H9 (cell line): ENCODE measurements around the gene OSTN. TPM values are rescaled to one million over a fixed set of nuclear protein-coding genes. Genes with fewer than 3 reads are reported as not detected.

Experiments
- DNase-seq: peaks from one replicate; pipeline ENCODE4 v3.0.0-alpha.2; 2017
- H2AFZ ChIP-seq: one replicate; pipeline ENCODE4 v1.6.1; 2013; ENCODE audit warnings: mild to moderate bottlenecking, low read length, control low read depth, moderate library complexity
- H2AK5ac ChIP-seq: 2 replicates; pipeline ENCODE4 v1.6.1; 2013; ENCODE audit warnings: low read length, control low read depth, mixed read lengths; ENCODE audit not compliant: insufficient read length
- H2BK120ac ChIP-seq: one replicate; pipeline ENCODE4 v1.6.1; 2013; ENCODE audit warnings: low read depth, mild to moderate bottlenecking, low read length, control low read depth, inconsistent platforms; ENCODE audit not compliant: poor library complexity, severe bottlenecking
- H2BK12ac ChIP-seq: 2 replicates; pipeline ENCODE4 v1.6.1; 2013; ENCODE audit warnings: low read length, control low read depth, mixed read lengths, low read depth; ENCODE audit not compliant: insufficient read length
- H2BK15ac ChIP-seq: 2 replicates; pipeline ENCODE4 v1.6.1; 2013; ENCODE audit warnings: low read depth, low read length, control low read depth
- H2BK20ac ChIP-seq: one replicate; pipeline ENCODE4 v1.6.1; 2013; ENCODE audit warnings: low read depth, mild to moderate bottlenecking, low read length, control low read depth, inconsistent platforms; ENCODE audit not compliant: poor library complexity, severe bottlenecking
- H2BK5ac ChIP-seq: 2 replicates; pipeline ENCODE4 v1.6.1; 2013; ENCODE audit warnings: low read length, control low read depth, mixed read lengths; ENCODE audit not compliant: insufficient read length
- H3K14ac ChIP-seq: 2 replicates; pipeline ENCODE4 v1.6.1; 2013; ENCODE audit warnings: low read length, control low read depth; ENCODE audit not compliant: insufficient read depth
- H3K18ac ChIP-seq: 2 replicates; pipeline ENCODE4 v1.6.1; 2013; ENCODE audit warnings: low read depth, mild to moderate bottlenecking, mixed read lengths, low read length, control low read depth; ENCODE audit not compliant: insufficient read length
- H3K23ac ChIP-seq: 2 replicates; pipeline ENCODE4 v1.6.1; 2013; ENCODE audit warnings: low read length, control low read depth, mixed read lengths, low read depth; ENCODE audit not compliant: insufficient read length
- H3K23me2 ChIP-seq: 2 replicates; pipeline ENCODE4 v1.6.1; 2013; ENCODE audit warnings: low read depth, mild to moderate bottlenecking, mixed read lengths, low read length, control low read depth; ENCODE audit not compliant: insufficient read length, poor library complexity, severe bottlenecking
- H3K27ac ChIP-seq: 2 replicates; pipeline ENCODE4 v1.5.1; 2013; ENCODE audit warnings: low read length, control low read depth, mixed read lengths, low read depth; ENCODE audit not compliant: insufficient read length
- H3K27me3 ChIP-seq: 2 replicates; pipeline ENCODE4 v1.6.1; 2013; ENCODE audit warnings: low read length, control low read depth, inconsistent platforms; ENCODE audit not compliant: insufficient read depth
- H3K4ac ChIP-seq: 2 replicates; pipeline ENCODE4 v1.6.1; 2013; ENCODE audit warnings: low read depth, mild to moderate bottlenecking, control low read depth, inconsistent platforms, low read length, moderate library complexity
- H3K4me1 ChIP-seq: 2 replicates; pipeline ENCODE4 v1.6.1; 2013; ENCODE audit warnings: low read length, control low read depth, inconsistent platforms; ENCODE audit not compliant: insufficient read depth
- H3K4me2 ChIP-seq: 2 replicates; pipeline ENCODE4 v1.6.1; 2013; ENCODE audit warnings: low read length, control low read depth, mixed read lengths; ENCODE audit not compliant: insufficient read length, insufficient read depth
- H3K56ac ChIP-seq: 2 replicates; pipeline ENCODE4 v1.6.1; 2013; ENCODE audit warnings: low read depth, mild to moderate bottlenecking, mixed read lengths, low read length, control low read depth; ENCODE audit not compliant: insufficient read length
- H3K79me1 ChIP-seq: 2 replicates; pipeline ENCODE4 v1.6.1; 2013; ENCODE audit warnings: low read depth, mild to moderate bottlenecking, moderate library complexity, low read length, control low read depth, inconsistent platforms; ENCODE audit not compliant: insufficient read depth, poor library complexity, severe bottlenecking
- H3K79me2 ChIP-seq: 2 replicates; pipeline ENCODE4 v1.6.1; 2013; ENCODE audit warnings: low read length, control low read depth, inconsistent platforms; ENCODE audit not compliant: insufficient read depth
- H3K9ac ChIP-seq: 2 replicates; pipeline ENCODE4 v1.6.1; 2013; ENCODE audit warnings: low read length, control low read depth, mixed read lengths; ENCODE audit not compliant: insufficient read length; ENCODE audit errors: extremely low read depth
- H3K9me3 ChIP-seq: one replicate; pipeline ENCODE4 v1.6.1; 2013; ENCODE audit warnings: low read depth, low read length, inconsistent platforms; ENCODE audit not compliant: control insufficient read depth
- H3T11ph ChIP-seq: one replicate; pipeline ENCODE4 v1.6.1; 2013; ENCODE audit warnings: mild to moderate bottlenecking, low read length, control low read depth, inconsistent platforms
- H4K20me1 ChIP-seq: one replicate; pipeline ENCODE4 v1.6.1; 2013; ENCODE audit not compliant: control insufficient read depth, insufficient read length, insufficient read depth
- H4K5ac ChIP-seq: 2 replicates; pipeline ENCODE4 v1.6.1; 2013; ENCODE audit warnings: low read depth, mild to moderate bottlenecking, mixed read lengths, low read length, control low read depth; ENCODE audit not compliant: insufficient read length
- H4K8ac ChIP-seq: replicated peaks from 2 replicates; pipeline ENCODE4 v1.6.1; 2013; ENCODE audit warnings: low read length, control low read depth, mixed read lengths, low read depth; ENCODE audit not compliant: insufficient read length
- H4K91ac ChIP-seq: 2 replicates; pipeline ENCODE4 v1.6.1; 2013; ENCODE audit warnings: low read depth, mild to moderate bottlenecking, moderate library complexity, mixed read lengths, low read length, control low read depth; ENCODE audit not compliant: insufficient read length
- H3K27ac Mint-ChIP-seq, 3 experiments: 2 replicates in 2 of 3; 3 replicates in 1 of 3; pipeline ENCODE4 v1.8.0; 2020 to 2021; ENCODE audit warnings: mixed read lengths in 3 of 3, mild to moderate bottlenecking in 1 of 3, moderate library complexity in 1 of 3
- H3K27me3 Mint-ChIP-seq: 2 replicates; pipeline ENCODE4 v1.8.0; 2021; ENCODE audit warnings: low read depth, mild to moderate bottlenecking, moderate library complexity, mixed read lengths
- H3K36me3 Mint-ChIP-seq, 3 experiments: 2 replicates in 2 of 3; 3 replicates in 1 of 3; pipeline ENCODE4 v1.8.0; 2020 to 2021; ENCODE audit warnings: low read depth in 3 of 3, mixed read lengths in 3 of 3; ENCODE audit not compliant: insufficient read depth in 1 of 3
- H3K4me1 Mint-ChIP-seq, 2 experiments: 2 replicates each; pipeline ENCODE4 v1.8.0; 2020; ENCODE audit warnings: mixed read lengths in 2 of 2
- H3K4me3 Mint-ChIP-seq, 2 experiments: 2 replicates in 1 of 2; 3 replicates in 1 of 2; pipeline ENCODE4 v1.8.0; 2020 to 2021; ENCODE audit warnings: mild to moderate bottlenecking in 2 of 2, mixed read lengths in 2 of 2, moderate library complexity in 1 of 2
- H3K9me3 Mint-ChIP-seq, 2 experiments: 2 replicates in 1 of 2; 3 replicates in 1 of 2; pipeline ENCODE4 v1.8.0; 2020; ENCODE audit warnings: mild to moderate bottlenecking in 2 of 2, mixed read lengths in 2 of 2, moderate library complexity in 1 of 2
- CTCF ChIP-seq: fragments of 200-600 bp; sonication (generic); conservative IDR thresholded peaks from 3 replicates; pipeline ENCODE4 v1.8.0; 2021; ENCODE audit warnings: antibody characterized with exemption, mild to moderate bottlenecking
- WGBS: extraction: QIAGEN DNeasy Blood & Tissue Kit; methylation state at CpG from one replicate; pipeline ENCODE4 v1.1.7; 2013; ENCODE audit warnings: missing lambda C conversion rate, low lambda C conversion rate, mixed read lengths; ENCODE audit not compliant: insufficient read length; ENCODE audit errors: extremely low coverage; 5-methylcytosine and 5-hydroxymethylcytosine counted together
- total RNA-seq: library from RNA; stranded (reverse); gene quantifications from 2 replicates; pipeline ENCODE4 v1.2.1, GENCODE V29; 2021

OSTN gene
- total RNA-seq, 1 experiment from 2014 or later: 0.07 TPM

DNA sequence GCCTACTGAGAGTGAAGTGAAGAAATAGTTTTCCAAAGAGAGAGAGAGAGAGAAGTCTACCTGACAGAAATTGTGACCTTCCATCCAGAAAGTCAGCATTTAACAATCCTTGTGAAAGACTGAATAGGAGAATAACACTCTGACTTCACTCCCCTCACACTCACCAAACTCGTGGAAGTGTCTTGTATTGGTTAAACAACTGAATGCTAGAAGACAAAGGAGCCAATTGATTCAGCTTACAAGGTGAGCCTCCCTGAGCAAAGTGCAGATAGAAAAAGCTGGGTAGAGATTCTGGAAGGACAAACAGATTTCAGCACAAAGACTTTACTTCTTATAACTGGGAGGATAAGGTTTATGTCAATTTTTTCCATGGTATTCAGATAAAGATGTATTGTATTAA, 40.8 kb upstream of the OSTN start:
- no peak for DNase-seq
- Histone ChIP-seq H3K4ac (no peak overlapping the region), H3K14ac (no peak overlapping the region), H2BK120ac (no peak overlapping the region), H3K23ac (no peak overlapping the region), H3T11ph (no peak overlapping the region), H3K18ac (no peak overlapping the region), H4K8ac (no peak overlapping the region), H3K9me3 (no peaks in the 10 kb centered on the region), H3K79me2 (no peaks in the 10 kb centered on the region), H3K4me1 (no peaks in the 10 kb centered on the region), H3K79me1 (no peaks in the 10 kb centered on the region), H3K27ac (no peak overlapping the region), H2BK5ac (no peak overlapping the region), H4K20me1 (no peaks in the 10 kb centered on the region), H3K23me2 (no peaks in the 10 kb centered on the region), H2BK12ac (no peak overlapping the region), H2BK15ac (no peak overlapping the region), H3K9ac (no peak overlapping the region), H4K91ac (no peak overlapping the region), H3K56ac (no peak overlapping the region), H4K5ac (no peak overlapping the region), H3K27me3 (no peaks in the 10 kb centered on the region), H2AFZ (no peak overlapping the region), H3K4me2 (no peak overlapping the region), H2AK5ac (no peak overlapping the region), H2BK20ac (no peak overlapping the region)
- Mint-ChIP-seq H3K36me3 (peaks cover 4 to 19% (median 11%) of the 10 kb centered on the region in 3 experiments; a peak in 6 of 7 replicates), H3K27ac (no peak overlapping the region), H3K27me3 (no peaks in the 10 kb centered on the region), H3K4me3 (no peak overlapping the region), H3K9me3 (peaks cover 25 to 26% of the 10 kb centered on the region in 2 experiments), H3K4me1 (peaks cover 0 to 5% of the 10 kb centered on the region in 2 experiments; a peak in 1 of 4 replicates)
- whole genome bisulfite sequencing: no CpG with 5 or more reads among the region's 1 CpG
- no peak for TF ChIP-seq CTCF
